Thoracic aorta (tissue), 2 donors: ENCODE measurements around the gene OPTC. TPM values are rescaled to one million over a fixed set of nuclear protein-coding genes. Genes with fewer than 3 reads are reported as not detected.
A peak's percentile ranks its signal among the peaks of the same experiment; 100 is the strongest.

ENCODE experiments used
- ATAC-seq: fragments of 150-250 bp; one replicate; pipeline ENCODE4 v1.8.0; 2017; ENCODE audit warnings: low read depth; ENCODE audit not compliant: insufficient number of reproducible peaks, low FRiP score
- DNase-seq: peaks from one replicate; pipeline ENCODE4 v3.0.0-alpha.2; 2020; ENCODE audit warnings: low spot score
- H3K27ac ChIP-seq, 2 donors: fragments of 200-600 bp; sonication (generic); 1 replicate in 1 of 2; 2 replicates in 1 of 2; pipeline ENCODE4 v1.5.1; 2016; ENCODE audit warnings: mild to moderate bottlenecking in 2 of 2, moderate library complexity in 2 of 2
- H3K27me3 ChIP-seq: fragments of 200-600 bp; sonication (generic); replicated peaks from 2 replicates; pipeline ENCODE4 v1.6.0; 2016; ENCODE audit warnings: mild to moderate bottlenecking; ENCODE audit not compliant: insufficient read depth
- H3K36me3 ChIP-seq: fragments of 200-600 bp; sonication (generic); one replicate; pipeline ENCODE4 v1.5.1; 2016
- H3K4me1 ChIP-seq, 2 donors: fragments of 200-600 bp; sonication (generic); 1 replicate in 1 of 2; 2 replicates in 1 of 2; pipeline versions ENCODE4 v1.5.1 to v1.6.0; 2016; ENCODE audit warnings: low read depth in 2 of 2, mild to moderate bottlenecking in 1 of 2; ENCODE audit not compliant: control insufficient read depth in 1 of 2
- H3K4me3 ChIP-seq: fragments of 200-600 bp; sonication (generic); 2 replicates; pipeline ENCODE4 v1.5.1; 2016; ENCODE audit warnings: mild to moderate bottlenecking
- H3K9me3 ChIP-seq: fragments of 200-600 bp; sonication (generic); 2 replicates; pipeline ENCODE4 v1.5.1; 2016
- CTCF ChIP-seq: fragments of 200-600 bp; sonication (generic); IDR thresholded peaks from one replicate; pipeline ENCODE4 v1.5.1; 2019; ENCODE audit warnings: antibody characterized with exemption
- total RNA-seq, 2 donors: library from RNA; depleted of rRNA; stranded (reverse); fragments of >200 nt; gene quantifications; one replicate each; pipeline versions ENCODE4 v1.1.0 to v1.2.3, GENCODE V29; 2016

OPTC gene
- total RNA-seq, 2 donors from 2014 or later: not detected

- H3K36me3 ChIP-seq: no peaks in the 10 kb centered on the region
- no peak overlapping the region for H3K4me3 ChIP-seq
- peak; percentile 19 for ATAC-seq
- H3K9me3 ChIP-seq: no peaks in the 10 kb centered on the region
- H3K4me1 ChIP-seq: peaks cover 2 to 39% of the 10 kb centered on the region in 2 donors
- peak; percentile 88 for TF ChIP-seq CTCF
- no peak overlapping the region for H3K27ac ChIP-seq
- DNase-seq: peak; percentile 81
- no peaks in the 10 kb centered on the region for H3K27me3 ChIP-seq
These were observed 10.7 kb downstream of the OPTC start for GRCh38 chr1:203504400-203505250.

- H3K9me3 ChIP-seq: no peaks in the 10 kb centered on the region
- no peak overlapping the region for H3K27ac ChIP-seq
- no peaks in the 10 kb centered on the region for H3K36me3 ChIP-seq
- TF ChIP-seq CTCF: no peak
- H3K4me3 ChIP-seq: no peak overlapping the region
- ATAC-seq (no peak), DNase-seq (no peak)
- H3K27me3 ChIP-seq: no peaks in the 10 kb centered on the region
- peaks cover 2 to 39% of the 10 kb centered on the region in 2 donors for H3K4me1 ChIP-seq
These were observed 11.7 kb downstream of the OPTC start for GRCh38 chr1:203505526-203506204.

- Histone ChIP-seq H3K27me3 (no peaks in the 10 kb centered on the region), H3K36me3 (no peaks in the 10 kb centered on the region), H3K9me3 (no peaks in the 10 kb centered on the region), H3K4me3 (no peak overlapping the region), H3K4me1 (peaks cover 2 to 29% of the 10 kb centered on the region in 2 donors), H3K27ac (no peak overlapping the region)
- TF ChIP-seq CTCF: no peak
- DNase-seq: no peak
- no peak for ATAC-seq
These were observed 13.1 kb downstream of the OPTC start for GRCh38 chr1:203506858-203507626.

- peaks cover 10 to 35% of the 10 kb centered on the region in 2 donors for H3K4me1 ChIP-seq
- H3K27me3 ChIP-seq: no peaks in the 10 kb centered on the region
These were observed 13.8 kb downstream of the OPTC start for GRCh38 chr1:203507759-203508158.

More at GRCh38 chr1:203507759-203508158, 13.8 kb downstream of the OPTC start:
- TF ChIP-seq CTCF: no peak
- Histone ChIP-seq H3K36me3 (no peaks in the 10 kb centered on the region), H3K27ac (no peak overlapping the region), H3K4me3 (no peak overlapping the region), H3K9me3 (no peaks in the 10 kb centered on the region)
- no peak for DNase-seq
- ATAC-seq: no peak
